GM19324 (cell line): ENCODE data around the gene RGMA.
"Not testable (repeated sequence)": the region's sequence is repeated elsewhere in the genome, so short reads cannot be mapped to it uniquely, and the experiment has no call there.

Source experiments
- ATAC-seq: cut with Tn5 transposase; IDR thresholded peaks from one replicate; pipeline ENCODE4 v1.9.1; 2021; ENCODE audit warnings: mild to moderate bottlenecking, moderate library complexity; ENCODE audit not compliant: unreplicated experiment, low FRiP score

RGMA gene

GRCh38 chr15:93068581-93069199, 20.3 kb downstream of the RGMA start:
- ATAC-seq = no peak

GRCh38 chr15:93067649-93068085, 21.3 kb downstream of the RGMA start:
- no peak for ATAC-seq

GRCh38 chr15:93066834-93067648, 22.0 kb downstream of the RGMA start:
- ATAC-seq = no peak

- no peak for ATAC-seq
Measured at GRCh38 chr15:93066224-93066681, 22.8 kb downstream of the RGMA start.

- no peak for ATAC-seq
Measured at GRCh38 chr15:93065641-93066045, 23.4 kb downstream of the RGMA start.

- no peak for ATAC-seq
Measured at GRCh38 chr15:93063796-93064690, 25.0 kb downstream of the RGMA start.

GRCh38 chr15:93063262-93063671, 25.7 kb downstream of the RGMA start:
- ATAC-seq = no peak

GRCh38 chr15:93062628-93063261, 26.3 kb downstream of the RGMA start:
- not testable (repeated sequence) for ATAC-seq

- no peak for ATAC-seq
Measured at GRCh38 chr15:93060336-93061248, 28.4 kb downstream of the RGMA start.

- no peak for ATAC-seq
Measured at GRCh38 chr15:93059442-93059841, 29.6 kb downstream of the RGMA start.

GRCh38 chr15:93058904-93059427, 30.0 kb downstream of the RGMA start:
- no peak for ATAC-seq

- no peak for ATAC-seq
Measured at GRCh38 chr15:93058128-93058527, 30.9 kb downstream of the RGMA start.

- no peak for ATAC-seq
Measured at GRCh38 chr15:93057618-93058017, 31.4 kb downstream of the RGMA start.

- no peak for ATAC-seq
Measured at GRCh38 chr15:93056836-93057235, 32.2 kb downstream of the RGMA start.

- no peak for ATAC-seq
Measured at GRCh38 chr15:93055211-93055610, 33.8 kb downstream of the RGMA start.

GRCh38 chr15:93052090-93052879, 36.7 kb downstream of the RGMA start:
- no peak for ATAC-seq

- ATAC-seq = no peak
Measured at GRCh38 chr15:93051236-93052089, 37.5 kb downstream of the RGMA start.
